Trophoblast cell (in vitro differentiated cells and primary cell): ENCODE data around the gene MYO18B.

ENCODE experiments used
- DNase-seq, 2 donors: peaks; one replicate each; pipeline ENCODE4 v3.0.0-alpha.2; 2016
- H2AFZ ChIP-seq: 2 replicates; pipeline ENCODE4 v1.6.1; 2013; ENCODE audit warnings: low read length, moderate library complexity, mild to moderate bottlenecking; ENCODE audit not compliant: insufficient read depth, poor library complexity
- H2AK5ac ChIP-seq: 2 replicates; pipeline ENCODE4 v1.6.1; 2013; ENCODE audit warnings: mild to moderate bottlenecking, low read length
- H2BK120ac ChIP-seq: 2 replicates; pipeline ENCODE4 v1.6.1; 2013; ENCODE audit warnings: low read length, mild to moderate bottlenecking, moderate library complexity; ENCODE audit not compliant: insufficient read depth, poor library complexity
- H2BK12ac ChIP-seq: 2 replicates; pipeline ENCODE4 v1.6.1; 2013; ENCODE audit warnings: mild to moderate bottlenecking, low read length, moderate library complexity
- H2BK5ac ChIP-seq: 2 replicates; pipeline ENCODE4 v1.6.1; 2013; ENCODE audit warnings: low read length, low read depth, moderate library complexity, mild to moderate bottlenecking; ENCODE audit not compliant: poor library complexity
- H3K14ac ChIP-seq: 2 replicates; pipeline ENCODE4 v1.6.1; 2013; ENCODE audit warnings: mild to moderate bottlenecking, low read length
- H3K18ac ChIP-seq: 2 replicates; pipeline ENCODE4 v1.6.1; 2013; ENCODE audit warnings: mild to moderate bottlenecking, low read length
- H3K23ac ChIP-seq: 2 replicates; pipeline ENCODE4 v1.6.1; 2013; ENCODE audit warnings: low read length
- H3K27ac ChIP-seq: 2 replicates; pipeline ENCODE4 v1.5.1; 2013; ENCODE audit warnings: low read depth, mild to moderate bottlenecking, inconsistent platforms, low read length, moderate library complexity
- H3K27me3 ChIP-seq: 2 replicates; pipeline ENCODE4 v1.6.1; 2013; ENCODE audit warnings: inconsistent platforms, mild to moderate bottlenecking, low read length, moderate library complexity; ENCODE audit not compliant: insufficient read depth
- H3K36me3 ChIP-seq, 2 experiments: 1 replicate in 1 of 2; 2 replicates in 1 of 2; pipeline ENCODE4 v1.6.1; 2013; ENCODE audit warnings: low read length in 2 of 2, mild to moderate bottlenecking in 2 of 2, moderate library complexity in 1 of 2; ENCODE audit not compliant: insufficient read depth in 2 of 2, control insufficient read depth in 1 of 2
- H3K4ac ChIP-seq: 2 replicates; pipeline ENCODE4 v1.6.1; 2013; ENCODE audit warnings: low read depth, mild to moderate bottlenecking, low read length, moderate library complexity
- H3K4me1 ChIP-seq, 2 experiments: 1 replicate in 1 of 2; 2 replicates in 1 of 2; pipeline ENCODE4 v1.6.1; 2013; ENCODE audit warnings: low read length in 2 of 2, mild to moderate bottlenecking in 2 of 2, moderate library complexity in 1 of 2; ENCODE audit not compliant: insufficient read depth in 2 of 2, control insufficient read depth in 1 of 2
- H3K4me2 ChIP-seq: 2 replicates; pipeline ENCODE4 v1.6.1; 2013; ENCODE audit warnings: inconsistent platforms, mild to moderate bottlenecking, low read length, moderate library complexity
- H3K4me3 ChIP-seq: 2 replicates; pipeline ENCODE4 v1.5.1; 2013; ENCODE audit warnings: mild to moderate bottlenecking, low read depth, low read length, inconsistent platforms
- H3K79me1 ChIP-seq: one replicate; pipeline ENCODE4 v1.6.1; 2013; ENCODE audit warnings: low read length
- H3K79me2 ChIP-seq: 2 replicates; pipeline ENCODE4 v1.6.1; 2013; ENCODE audit warnings: low read length, mild to moderate bottlenecking; ENCODE audit not compliant: control insufficient read depth, insufficient read depth, poor library complexity
- H3K9ac ChIP-seq: 2 replicates; pipeline ENCODE4 v1.6.1; 2013; ENCODE audit warnings: mild to moderate bottlenecking, low read length
- H3K9me3 ChIP-seq: 2 replicates; pipeline ENCODE4 v1.6.1; 2013; ENCODE audit warnings: low read depth, mild to moderate bottlenecking, control low read depth, inconsistent platforms, low read length; ENCODE audit not compliant: insufficient read depth
- H4K12ac ChIP-seq: 2 replicates; pipeline ENCODE4 v1.6.1; 2013; ENCODE audit warnings: low read depth, mild to moderate bottlenecking, low read length, moderate library complexity
- H4K8ac ChIP-seq: 2 replicates; pipeline ENCODE4 v1.6.1; 2013; ENCODE audit warnings: low read depth, mild to moderate bottlenecking, low read length, moderate library complexity
- H4K91ac ChIP-seq: one replicate; pipeline ENCODE4 v1.6.1; 2013; ENCODE audit warnings: low read depth, mild to moderate bottlenecking, low read length, moderate library complexity
- WGBS: extraction: QIAGEN DNeasy Blood & Tissue Kit; methylation state at CpG from one replicate; pipeline ENCODE4 v1.1.7; 2013; ENCODE audit warnings: missing lambda C conversion rate; ENCODE audit not compliant: insufficient read length, insufficient coverage; ENCODE audit errors: extremely low coverage; 5-methylcytosine and 5-hydroxymethylcytosine counted together

MYO18B gene

DNA sequence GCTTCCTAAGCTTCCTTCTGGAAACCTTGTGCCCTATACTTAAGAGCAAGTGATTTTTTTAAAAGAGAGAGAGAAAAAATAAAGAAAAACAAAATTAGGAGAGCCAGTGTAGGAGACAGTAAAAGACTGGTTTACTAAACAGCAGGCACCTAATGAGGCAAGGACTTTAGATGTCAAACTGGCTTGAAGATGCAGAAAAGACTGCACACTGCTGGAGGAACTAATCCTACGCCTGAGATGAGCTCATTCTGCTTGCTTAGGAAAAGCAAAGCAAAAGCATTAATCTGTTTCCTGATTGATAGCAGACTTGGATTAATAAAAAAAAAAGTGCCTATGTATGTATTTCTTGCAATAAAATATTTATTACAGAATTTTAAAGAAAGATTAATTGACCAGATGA is 313.7 kb downstream of the MYO18B start:
- H2AK5ac ChIP-seq = no peak overlapping the region
- WGBS = no CpG with 5 or more reads among the region's 1 CpG
- no peak overlapping the region for H4K12ac ChIP-seq
- H3K9me3 ChIP-seq = no peaks in the 10 kb centered on the region
- no peak overlapping the region for H3K23ac ChIP-seq
- H3K36me3 ChIP-seq = no peaks in the 10 kb centered on the region
- no peak overlapping the region for H3K4me3 ChIP-seq
- no peak for DNase-seq
- H3K4ac ChIP-seq = no peak overlapping the region
- H3K27me3 ChIP-seq = no peaks in the 10 kb centered on the region
- H3K14ac ChIP-seq = no peak overlapping the region
- H3K79me2 ChIP-seq = peaks cover 3% of the 10 kb centered on the region
- peaks cover 0 to 2% of the 10 kb centered on the region in 2 experiments for H3K4me1 ChIP-seq
- H2BK12ac ChIP-seq = no peak overlapping the region
- no peak overlapping the region for H4K91ac ChIP-seq
- no peak overlapping the region for H2BK5ac ChIP-seq
- no peak overlapping the region for H3K27ac ChIP-seq
- H3K18ac ChIP-seq = no peak overlapping the region
- no peak overlapping the region for H3K9ac ChIP-seq
- H2BK120ac ChIP-seq = no peak overlapping the region
- no peak overlapping the region for H4K8ac ChIP-seq
- H3K4me2 ChIP-seq = no peak overlapping the region
- H2AFZ ChIP-seq = no peak overlapping the region
- H3K79me1 ChIP-seq = no peaks in the 10 kb centered on the region

DNA sequence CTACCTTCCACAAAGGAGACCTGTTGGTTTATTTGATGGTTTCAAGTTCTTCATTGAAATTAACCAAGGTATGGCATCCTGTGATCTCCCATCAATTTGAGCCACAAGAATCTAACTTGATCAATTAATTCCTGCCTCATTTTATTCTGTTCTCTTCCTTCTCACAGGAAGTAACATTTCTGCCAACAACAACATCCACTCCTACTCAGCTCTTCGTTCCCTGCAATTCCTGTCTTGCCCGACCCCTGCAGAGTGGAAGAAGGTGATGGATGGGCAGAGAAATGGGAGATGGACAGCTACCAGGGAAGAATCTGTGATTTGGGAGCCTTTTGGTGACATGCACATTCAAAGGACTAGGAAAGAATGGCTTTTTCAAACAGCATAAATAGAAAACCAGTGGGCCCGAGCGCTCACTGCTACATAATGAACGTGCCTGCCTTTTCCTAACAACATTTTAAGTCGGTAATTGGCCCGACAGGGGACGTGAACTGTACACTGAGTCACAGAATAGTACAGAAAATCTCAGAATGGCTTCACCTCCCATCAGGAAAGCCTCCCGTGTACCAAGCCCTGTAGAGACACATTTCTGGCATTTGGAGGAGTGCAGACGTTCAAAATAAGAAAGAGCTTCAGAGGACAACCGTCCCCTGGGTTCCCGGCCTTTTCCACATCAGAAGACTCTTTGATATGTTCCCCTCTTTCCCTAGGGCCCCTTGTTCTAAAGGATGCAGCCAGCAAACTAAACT is 314.6 kb downstream of the MYO18B start:
- Histone ChIP-seq H2AFZ (no peak overlapping the region), H4K91ac (no peak overlapping the region), H3K27me3 (no peaks in the 10 kb centered on the region), H4K12ac (no peak overlapping the region), H3K9me3 (no peaks in the 10 kb centered on the region), H2AK5ac (no peak overlapping the region), H2BK5ac (no peak overlapping the region), H3K4me3 (no peak overlapping the region), H3K9ac (no peak overlapping the region), H3K23ac (no peak overlapping the region), H3K27ac (no peak overlapping the region), H3K79me2 (peaks cover 3% of the 10 kb centered on the region), H3K14ac (no peak overlapping the region), H3K18ac (no peak overlapping the region), H2BK120ac (no peak overlapping the region), H4K8ac (no peak overlapping the region), H2BK12ac (no peak overlapping the region), H3K4ac (no peak overlapping the region), H3K79me1 (no peaks in the 10 kb centered on the region), H3K4me1 (peaks cover 0 to 4% of the 10 kb centered on the region in 2 experiments), H3K36me3 (no peaks in the 10 kb centered on the region), H3K4me2 (no peak overlapping the region)
- no CpG with 5 or more reads among the region's 12 CpGs for WGBS
- DNase-seq = no peak

DNA sequence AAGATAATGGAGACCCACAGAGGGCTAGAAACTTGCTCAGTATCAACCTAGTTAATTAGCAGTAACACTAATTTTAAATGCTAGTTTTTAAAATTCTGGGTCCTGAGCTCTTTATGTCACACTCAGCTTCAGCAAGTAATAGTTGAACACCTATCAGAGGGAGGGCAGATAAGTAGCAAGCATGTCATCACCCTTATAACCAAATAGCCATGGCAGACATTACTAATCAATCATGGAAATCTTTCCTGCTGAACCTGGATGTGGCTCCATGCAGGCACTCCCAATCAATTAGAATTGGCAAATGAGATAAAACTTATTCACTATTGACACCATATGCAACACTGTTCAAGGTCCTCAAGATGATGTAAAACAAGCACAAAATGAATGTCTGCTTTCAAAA is 315.7 kb downstream of the MYO18B start:
- no peak for DNase-seq
- Histone ChIP-seq H4K91ac (no peak overlapping the region), H2BK5ac (no peak overlapping the region), H3K79me2 (peaks cover 3% of the 10 kb centered on the region), H4K8ac (no peak overlapping the region), H3K14ac (no peak overlapping the region), H3K4me1 (peaks cover 0 to 4% of the 10 kb centered on the region in 2 experiments), H3K27me3 (no peaks in the 10 kb centered on the region), H3K18ac (no peak overlapping the region), H3K4me2 (no peak overlapping the region), H3K4me3 (no peak overlapping the region), H2AK5ac (no peak overlapping the region), H3K36me3 (no peaks in the 10 kb centered on the region), H2BK120ac (no peak overlapping the region), H3K9ac (no peak overlapping the region), H4K12ac (no peak overlapping the region), H3K4ac (no peak overlapping the region), H2BK12ac (no peak overlapping the region), H3K27ac (no peak overlapping the region), H3K9me3 (no peaks in the 10 kb centered on the region), H3K23ac (no peak overlapping the region), H2AFZ (no peak overlapping the region), H3K79me1 (no peaks in the 10 kb centered on the region)

DNA sequence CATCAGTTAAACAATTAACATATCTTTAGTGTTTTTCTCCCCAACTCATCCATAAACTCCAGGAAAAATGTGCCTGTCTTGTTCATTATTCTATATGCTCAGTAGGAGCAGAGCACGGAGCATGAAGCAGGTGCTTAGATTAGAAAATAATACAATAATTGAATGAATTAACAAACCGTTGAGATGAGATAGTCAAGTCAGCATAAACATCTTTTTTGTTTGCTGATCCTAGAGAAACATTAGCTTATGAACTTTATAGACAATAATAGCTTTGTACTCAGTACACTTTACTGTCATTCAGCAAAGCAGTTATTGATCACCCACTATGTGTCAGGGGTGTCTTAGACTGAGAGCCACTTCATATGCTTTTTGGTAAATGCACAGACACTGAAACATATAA is 322.1 kb downstream of the MYO18B start:
- no peak for DNase-seq
- Histone ChIP-seq H4K12ac (no peak overlapping the region), H3K9ac (no peak overlapping the region), H3K9me3 (no peaks in the 10 kb centered on the region), H2AFZ (no peak overlapping the region), H3K27me3 (no peaks in the 10 kb centered on the region), H4K91ac (no peak overlapping the region), H3K14ac (no peak overlapping the region), H2BK120ac (no peak overlapping the region), H3K79me1 (peaks cover 12% of the 10 kb centered on the region), H3K36me3 (no peaks in the 10 kb centered on the region), H3K23ac (no peak overlapping the region), H3K18ac (no peak overlapping the region), H2AK5ac (no peak overlapping the region), H3K4me3 (no peak overlapping the region), H3K4ac (no peak overlapping the region), H3K27ac (no peak overlapping the region), H3K79me2 (no peaks in the 10 kb centered on the region), H4K8ac (no peak overlapping the region), H2BK12ac (no peak overlapping the region), H2BK5ac (no peak overlapping the region), H3K4me1 (peaks cover 24 to 31% of the 10 kb centered on the region in 2 experiments), H3K4me2 (no peak overlapping the region)
- WGBS = no CpG with 5 or more reads among the region's 2 CpGs
